ENCODE measurements around the gene KRTAP27-1.

Gene KRTAP27-1

DNA sequence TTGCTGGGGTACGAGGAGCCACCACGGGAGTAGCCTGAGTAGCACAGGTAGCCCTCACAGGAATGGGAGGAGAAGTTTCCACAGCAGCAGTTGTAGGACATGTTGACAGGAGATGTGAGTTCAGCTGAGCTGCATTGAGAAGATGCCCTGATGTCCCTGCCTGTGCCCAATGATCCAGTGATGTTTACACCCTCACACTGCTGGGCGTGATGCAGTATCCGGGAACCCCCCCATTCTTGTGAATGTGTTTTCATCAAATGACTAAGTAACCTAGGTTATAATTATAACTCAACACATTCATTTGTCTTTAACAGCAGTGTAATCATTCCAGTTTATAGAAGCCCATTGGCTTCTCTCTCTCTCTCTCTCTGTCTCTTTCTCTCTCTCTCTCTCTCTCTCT lies 11.0 kb upstream of the KRTAP27-1 start, which contains the start of gene KRTAP23-1:
Gene KRTAP23-1 (minus strand): TSS at position 101 of the 400 bp plus-strand sequence. CDS start 0 bp downstream, at position 101.
- no peaks in the 10 kb centered on the region for H3K27me3 ChIP-seq (ENCODE audit: insufficient read depth, insufficient read length)
- H3K9me3 ChIP-seq (ENCODE audit: insufficient read depth, low read length), result no peaks in the 10 kb centered on the region
- no peak within 1 kb of the TSS for H3K4me3 ChIP-seq (ENCODE audit: insufficient read length, low read depth)
- H3K4me1 ChIP-seq (ENCODE audit: insufficient read depth, insufficient read length), result no peaks in the 10 kb centered on the region
- H3K9ac ChIP-seq (ENCODE audit: insufficient read length, low read depth), result no peak within 1 kb of the TSS
- TF ChIP-seq ZNF274 (IDR thresholded peaks at IDR 0.05; ENCODE audit: low read depth, low read length) (no peak), YY1 (IDR thresholded peaks at IDR 0.05; ENCODE audit: insufficient read depth, insufficient read length) (no peak), SUZ12 (IDR thresholded peaks at IDR 0.05; ENCODE audit: extremely low read depth, insufficient read depth, insufficient read length) (no peak)
- no peaks in the 10 kb centered on the region for H3K36me3 ChIP-seq (ENCODE audit: insufficient read depth, insufficient read length, low read length)
- DNase-seq (ENCODE audit: low read depth, low spot score), result no peak

DNA sequence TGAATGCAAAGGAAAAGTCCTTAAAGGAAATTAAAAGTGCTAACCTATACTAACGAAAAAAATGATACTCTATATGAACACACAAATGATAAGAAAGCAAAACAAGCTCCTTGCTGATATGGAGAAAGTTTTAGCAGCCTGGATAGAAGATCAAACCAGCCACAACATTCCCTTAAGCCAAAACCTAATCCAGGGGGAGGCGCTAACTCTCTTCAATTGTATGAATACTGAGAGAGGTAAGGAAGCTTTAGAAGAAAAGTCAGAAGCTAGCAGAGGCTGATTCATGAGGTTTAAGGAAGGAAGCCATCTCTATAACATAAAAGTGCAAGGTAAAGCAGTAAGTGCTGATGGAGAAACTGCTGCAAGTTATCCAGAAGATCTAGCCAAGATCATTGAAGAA lies 7.5 kb upstream of the KRTAP27-1 start:
- Histone ChIP-seq H3K9me3 (ENCODE audit: insufficient read depth, low read length) (no peaks in the 10 kb centered on the region), H3K9ac (ENCODE audit: insufficient read length, low read depth) (no peak overlapping the region), H3K4me3 (ENCODE audit: insufficient read length, low read depth) (no peak overlapping the region), H3K36me3 (ENCODE audit: insufficient read depth, insufficient read length, low read length) (no peaks in the 10 kb centered on the region), H3K4me1 (ENCODE audit: insufficient read depth, insufficient read length) (no peaks in the 10 kb centered on the region), H3K27me3 (ENCODE audit: insufficient read depth, insufficient read length) (no peaks in the 10 kb centered on the region)
- TF ChIP-seq ZNF274 (IDR thresholded peaks at IDR 0.05; ENCODE audit: low read depth, low read length), result no peak
- no peak for TF ChIP-seq SUZ12 (IDR thresholded peaks at IDR 0.05; ENCODE audit: extremely low read depth, insufficient read depth, insufficient read length)
- no peak for TF ChIP-seq YY1 (IDR thresholded peaks at IDR 0.05; ENCODE audit: insufficient read depth, insufficient read length)
- no peak for DNase-seq (ENCODE audit: low read depth, low spot score)

DNA sequence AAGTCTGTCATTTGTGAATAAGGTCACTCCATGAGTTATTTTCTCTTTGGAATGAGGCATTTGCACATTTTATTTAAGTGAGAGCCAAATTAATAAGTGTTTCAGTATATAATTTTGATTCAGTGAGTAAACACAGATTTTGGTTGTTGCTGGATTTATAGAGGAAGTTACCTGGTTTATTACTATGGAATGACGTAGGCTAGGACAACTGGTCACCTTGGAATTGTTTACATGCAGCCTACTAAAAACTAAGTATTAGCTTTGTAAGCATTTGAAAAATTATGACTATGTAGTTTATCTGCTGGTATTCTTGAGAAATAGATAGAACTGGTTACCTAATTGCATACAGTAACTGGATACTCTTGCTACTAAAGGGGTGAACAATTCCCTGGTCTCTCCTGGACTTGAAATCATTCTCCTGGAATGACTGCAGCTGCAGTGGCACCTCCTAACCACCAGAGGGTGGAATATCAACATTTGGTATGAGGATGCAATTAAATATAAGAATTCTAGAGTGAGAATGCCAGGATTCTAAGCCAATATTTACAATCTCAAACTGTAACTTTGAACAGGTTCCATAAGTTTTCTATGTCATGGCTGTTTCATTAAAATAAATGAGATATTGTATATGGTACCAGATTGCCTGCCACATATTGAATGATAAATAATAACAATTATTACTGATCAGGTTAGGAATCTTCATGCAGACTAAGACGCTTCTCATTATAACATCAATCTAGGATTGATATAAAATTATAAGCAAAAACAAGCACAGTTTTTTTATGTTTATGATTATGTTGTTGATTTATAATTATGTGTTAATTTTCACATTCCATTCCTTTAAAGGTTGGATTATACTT lies 3.5 kb upstream of the KRTAP27-1 start:
- Histone ChIP-seq H3K9me3 (ENCODE audit: insufficient read depth, low read length) (no peaks in the 10 kb centered on the region), H3K27me3 (ENCODE audit: insufficient read depth, insufficient read length) (no peaks in the 10 kb centered on the region), H3K4me3 (ENCODE audit: insufficient read length, low read depth) (no peak overlapping the region), H3K36me3 (ENCODE audit: insufficient read depth, insufficient read length, low read length) (no peaks in the 10 kb centered on the region), H3K9ac (ENCODE audit: insufficient read length, low read depth) (no peak overlapping the region), H3K4me1 (ENCODE audit: insufficient read depth, insufficient read length) (no peaks in the 10 kb centered on the region)
- TF ChIP-seq SUZ12 (IDR thresholded peaks at IDR 0.05; ENCODE audit: extremely low read depth, insufficient read depth, insufficient read length), result no peak
- TF ChIP-seq ZNF274 (IDR thresholded peaks at IDR 0.05; ENCODE audit: low read depth, low read length), result no peak
- no peak for TF ChIP-seq YY1 (IDR thresholded peaks at IDR 0.05; ENCODE audit: insufficient read depth, insufficient read length)
- DNase-seq (ENCODE audit: low read depth, low spot score), result peak; percentile 46

DNA sequence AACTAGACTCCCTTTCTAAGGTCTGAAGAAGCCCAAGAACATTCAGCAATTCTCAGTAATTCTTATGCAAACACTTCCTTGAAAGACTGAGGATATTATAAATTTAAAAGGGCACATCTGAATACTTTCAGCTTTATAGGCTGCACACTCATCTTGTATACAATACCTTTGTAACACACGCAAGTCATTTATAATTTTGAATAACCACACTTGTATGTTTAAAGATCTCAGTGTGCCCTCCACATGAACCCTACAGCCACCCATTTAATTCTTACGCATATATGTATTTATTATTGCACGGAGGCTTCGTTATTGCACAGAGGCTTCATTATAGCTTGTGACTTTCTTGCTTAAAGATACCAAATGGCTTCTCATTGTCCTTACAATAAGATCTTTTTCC lies 1.2 kb upstream of the KRTAP27-1 start:
- no peak for TF ChIP-seq YY1 (IDR thresholded peaks at IDR 0.05; ENCODE audit: insufficient read depth, insufficient read length)
- no peak for TF ChIP-seq SUZ12 (IDR thresholded peaks at IDR 0.05; ENCODE audit: extremely low read depth, insufficient read depth, insufficient read length)
- no peak for TF ChIP-seq ZNF274 (IDR thresholded peaks at IDR 0.05; ENCODE audit: low read depth, low read length)
- no peak for DNase-seq (ENCODE audit: low read depth, low spot score)

DNA sequence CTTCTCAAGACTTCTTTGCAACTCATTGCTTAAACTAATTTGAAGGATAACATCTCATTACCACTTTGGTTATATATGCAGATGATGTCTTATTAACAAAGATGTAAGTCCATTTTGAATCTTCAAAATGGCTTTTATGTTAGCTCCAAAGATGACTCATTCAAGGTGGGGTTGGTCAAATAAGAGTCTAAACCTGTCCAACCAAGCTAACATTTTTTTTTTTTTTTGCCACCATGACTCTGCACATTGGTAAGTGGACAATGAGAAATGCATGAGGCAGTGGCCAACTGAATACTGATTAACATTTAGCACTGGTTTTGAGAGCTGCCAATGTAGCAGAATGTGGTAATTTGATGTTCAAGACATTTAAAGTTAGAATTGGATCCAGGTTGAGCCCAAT lies 278 bp upstream of the KRTAP27-1 start:
- no peaks in the 10 kb centered on the region for H3K4me1 ChIP-seq (ENCODE audit: insufficient read depth, insufficient read length)
- no peaks in the 10 kb centered on the region for H3K9me3 ChIP-seq (ENCODE audit: insufficient read depth, low read length)
- TF ChIP-seq SUZ12 (IDR thresholded peaks at IDR 0.05; ENCODE audit: extremely low read depth, insufficient read depth, insufficient read length) (no peak), YY1 (IDR thresholded peaks at IDR 0.05; ENCODE audit: insufficient read depth, insufficient read length) (no peak), ZNF274 (IDR thresholded peaks at IDR 0.05; ENCODE audit: low read depth, low read length) (no peak)
- no peak for DNase-seq (ENCODE audit: low read depth, low spot score)
- no peak overlapping the region for H3K9ac ChIP-seq (ENCODE audit: insufficient read length, low read depth)
- no peaks in the 10 kb centered on the region for H3K36me3 ChIP-seq (ENCODE audit: insufficient read depth, insufficient read length, low read length)
- H3K4me3 ChIP-seq (ENCODE audit: insufficient read length, low read depth), result no peak overlapping the region
- H3K27me3 ChIP-seq (ENCODE audit: insufficient read depth, insufficient read length), result no peaks in the 10 kb centered on the region

More for the DNA sequence above, 1.2 kb upstream of the KRTAP27-1 start:
- no peaks in the 10 kb centered on the region for H3K4me1 ChIP-seq (ENCODE audit: insufficient read depth, insufficient read length)
- H3K36me3 ChIP-seq (ENCODE audit: insufficient read depth, insufficient read length, low read length), result no peaks in the 10 kb centered on the region
- H3K4me3 ChIP-seq (ENCODE audit: insufficient read length, low read depth), result no peak overlapping the region
- no peaks in the 10 kb centered on the region for H3K27me3 ChIP-seq (ENCODE audit: insufficient read depth, insufficient read length)
- H3K9me3 ChIP-seq (ENCODE audit: insufficient read depth, low read length), result no peaks in the 10 kb centered on the region
- H3K9ac ChIP-seq (ENCODE audit: insufficient read length, low read depth), result no peak overlapping the region

DNA sequence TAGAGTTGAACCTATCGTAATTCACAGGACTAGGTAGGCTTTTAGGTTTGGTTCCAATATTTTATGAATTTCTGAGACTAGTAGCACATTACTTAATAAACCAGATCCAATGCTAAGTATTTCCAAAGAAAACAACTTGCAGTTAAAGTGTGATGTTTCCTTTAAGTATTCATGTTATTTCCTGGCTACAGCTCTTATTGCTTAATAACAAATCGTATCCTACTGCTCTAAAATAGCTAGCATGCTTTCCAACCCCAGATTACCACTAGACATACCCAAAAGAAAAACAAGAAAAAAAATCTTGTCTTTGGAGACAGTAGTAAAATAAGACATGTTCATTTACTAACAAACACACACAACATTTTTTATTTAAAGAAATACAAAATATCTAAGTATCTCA lies 898 bp downstream of the KRTAP27-1 start:
- Histone ChIP-seq H3K4me3 (ENCODE audit: insufficient read length, low read depth) (no peak overlapping the region), H3K9me3 (ENCODE audit: insufficient read depth, low read length) (no peaks in the 10 kb centered on the region), H3K36me3 (ENCODE audit: insufficient read depth, insufficient read length, low read length) (no peaks in the 10 kb centered on the region), H3K4me1 (ENCODE audit: insufficient read depth, insufficient read length) (no peaks in the 10 kb centered on the region), H3K9ac (ENCODE audit: insufficient read length, low read depth) (no peak overlapping the region), H3K27me3 (ENCODE audit: insufficient read depth, insufficient read length) (no peaks in the 10 kb centered on the region)
- no peak for TF ChIP-seq ZNF274 (IDR thresholded peaks at IDR 0.05; ENCODE audit: low read depth, low read length)
- TF ChIP-seq SUZ12 (IDR thresholded peaks at IDR 0.05; ENCODE audit: extremely low read depth, insufficient read depth, insufficient read length), result no peak
- TF ChIP-seq YY1 (IDR thresholded peaks at IDR 0.05; ENCODE audit: insufficient read depth, insufficient read length), result no peak
- DNase-seq (ENCODE audit: low read depth, low spot score), result no peak

DNA sequence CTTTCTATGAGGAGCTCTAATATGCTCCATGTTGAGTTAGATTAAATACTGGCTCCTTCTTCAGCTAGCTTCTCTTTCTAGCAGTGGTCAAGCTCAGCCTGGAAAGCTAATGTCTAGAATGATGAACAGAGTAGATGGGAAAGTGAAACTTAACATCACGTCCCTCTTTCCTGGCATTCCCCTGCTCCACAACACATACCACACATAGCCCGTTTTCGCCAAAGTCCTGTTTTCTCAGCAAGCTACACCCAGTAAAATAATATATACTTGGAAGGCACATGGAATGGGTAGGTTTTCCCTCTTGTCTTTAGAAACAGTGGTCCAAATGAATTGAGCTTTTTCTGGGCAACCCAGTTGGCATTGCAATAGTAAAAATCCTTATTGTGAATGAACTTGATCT lies 3.8 kb downstream of the KRTAP27-1 start:
- H3K27me3 ChIP-seq (ENCODE audit: insufficient read depth, insufficient read length), result no peaks in the 10 kb centered on the region
- no peaks in the 10 kb centered on the region for H3K36me3 ChIP-seq (ENCODE audit: insufficient read depth, insufficient read length, low read length)
- DNase-seq (ENCODE audit: low read depth, low spot score), result no peak
- TF ChIP-seq ZNF274 (IDR thresholded peaks at IDR 0.05; ENCODE audit: low read depth, low read length), result no peak
- TF ChIP-seq SUZ12 (IDR thresholded peaks at IDR 0.05; ENCODE audit: extremely low read depth, insufficient read depth, insufficient read length), result no peak
- no peak for TF ChIP-seq YY1 (IDR thresholded peaks at IDR 0.05; ENCODE audit: insufficient read depth, insufficient read length)
- H3K4me1 ChIP-seq (ENCODE audit: insufficient read depth, insufficient read length), result no peaks in the 10 kb centered on the region
- H3K9ac ChIP-seq (ENCODE audit: insufficient read length, low read depth), result no peak overlapping the region
- no peak overlapping the region for H3K4me3 ChIP-seq (ENCODE audit: insufficient read length, low read depth)
- H3K9me3 ChIP-seq (ENCODE audit: insufficient read depth, low read length), result no peaks in the 10 kb centered on the region
